Uterus (tissue), 3 donors: ENCODE data around the gene RMP24.

Source experiments
- DNase-seq, 2 donors: peaks; one replicate each; pipeline ENCODE4 v3.0.0-alpha.2; 2019 to 2020
- H3K27ac ChIP-seq, 2 donors: fragments of 200-600 bp; sonication (generic); 1 replicate in 1 of 2; 2 replicates in 1 of 2; pipeline ENCODE4 v1.5.1; 2016 to 2018
- H3K27me3 ChIP-seq, 2 donors: fragments of 200-600 bp; sonication (generic); one replicate each; pipeline ENCODE4 v1.5.1; 2018 to 2019; ENCODE audit warnings: control low read depth in 1 of 2
- H3K36me3 ChIP-seq, 2 donors: fragments of 200-600 bp; sonication (generic); one replicate each; pipeline ENCODE4 v1.5.1; 2019; ENCODE audit warnings: control low read depth in 1 of 2
- H3K4me1 ChIP-seq, 2 donors: fragments of 200-600 bp; sonication (generic); one replicate each; pipeline ENCODE4 v1.5.1; 2018 to 2019; ENCODE audit warnings: control low read depth in 1 of 2
- H3K4me3 ChIP-seq, 2 donors: fragments of 200-600 bp; sonication (generic); 1 replicate in 1 of 2; 2 replicates in 1 of 2; pipeline ENCODE4 v1.5.1; 2018 to 2019; ENCODE audit warnings: mild to moderate bottlenecking in 1 of 2
- H3K9me3 ChIP-seq, 2 donors: fragments of 200-600 bp; sonication (generic); one replicate each; pipeline ENCODE4 v1.5.1; 2019; ENCODE audit warnings: control low read depth in 1 of 2
- CTCF ChIP-seq, 4 experiments: fragments of 200-600 bp in 2 of 4; fragments of 450-650 bp in 2 of 4; sonication (generic) in 2 of 4; IDR thresholded peaks; one replicate each; pipeline ENCODE4 v1.5.1; 2016 to 2019; ENCODE audit warnings: antibody characterized with exemption in 4 of 4, mild to moderate bottlenecking in 2 of 4, moderate library complexity in 1 of 4
- POLR2A ChIP-seq, 2 donors: fragments of 450-650 bp; IDR thresholded peaks; one replicate each; pipeline ENCODE4 v1.6.1; 2016; ENCODE audit warnings: antibody characterized with exemption in 2 of 2, mild to moderate bottlenecking in 1 of 2, moderate library complexity in 1 of 2
- intact Hi-C: fragments of 100-400 bp; cut with DNase I; formaldehyde crosslinking; loops from one replicate; pipeline ENCODE4 v1.15.1; 2023; ENCODE audit warnings: low total_unique reads
- donor health status: DM: yes; HTN: yes; CAD: no.

RMP24 gene

DNA sequence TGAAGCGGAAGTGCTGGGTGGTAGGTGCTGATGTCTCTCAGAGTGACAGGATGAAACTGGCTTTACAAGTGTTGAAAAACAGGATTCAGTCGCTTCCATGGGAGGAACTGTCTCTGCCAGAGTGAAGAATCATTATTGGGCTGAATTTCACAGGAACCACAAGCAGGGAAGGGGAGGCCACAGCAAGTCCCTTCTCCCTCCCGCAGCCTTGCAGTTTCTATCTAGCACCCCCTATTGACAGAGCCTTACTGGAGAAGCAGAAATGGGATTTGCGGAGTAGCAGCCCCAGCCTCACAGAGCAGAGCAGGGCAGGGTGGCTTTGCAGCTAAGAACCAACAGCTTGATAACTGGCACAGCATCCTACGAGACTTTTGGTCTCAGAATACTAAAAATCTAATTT lies 33.3 kb upstream of the RMP24 start:
- DNase-seq, result no peak
- Histone ChIP-seq H3K27ac (no peak overlapping the region), H3K36me3 (no peaks in the 10 kb centered on the region), H3K27me3 (no peaks in the 10 kb centered on the region), H3K4me3 (no peak overlapping the region), H3K9me3 (no peaks in the 10 kb centered on the region), H3K4me1 (no peaks in the 10 kb centered on the region)
- intact Hi-C loops, result no loop called here
- TF ChIP-seq POLR2A (IDR thresholded peaks at IDR 0.05) (no peak), CTCF (IDR thresholded peaks at IDR 0.05) (no peak)

DNA sequence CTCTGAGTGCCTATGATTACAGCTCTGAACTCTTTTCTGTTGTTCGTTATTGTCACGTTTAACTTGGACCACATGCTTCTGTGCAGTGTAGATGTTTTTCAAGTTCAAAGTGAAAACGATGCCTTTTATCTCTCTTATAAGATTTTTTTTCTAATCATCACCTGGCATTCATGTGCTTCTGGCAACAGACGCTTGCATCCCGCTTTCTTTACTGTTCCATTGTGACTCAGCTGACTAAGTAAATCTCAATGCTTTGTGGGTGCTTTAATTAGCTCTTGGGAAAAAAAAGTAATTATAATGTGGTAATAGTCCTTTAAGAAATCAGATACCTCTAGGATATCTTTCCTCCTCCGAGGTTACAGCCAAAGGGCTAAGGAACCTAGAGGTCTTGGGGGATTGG lies 31.2 kb upstream of the RMP24 start:
- TF ChIP-seq CTCF (IDR thresholded peaks at IDR 0.05) (no peak), POLR2A (IDR thresholded peaks at IDR 0.05) (no peak)
- intact Hi-C loops, result no loop called here
- Histone ChIP-seq H3K4me3 (no peak overlapping the region), H3K27me3 (no peaks in the 10 kb centered on the region), H3K4me1 (no peaks in the 10 kb centered on the region), H3K36me3 (no peaks in the 10 kb centered on the region), H3K27ac (no peak overlapping the region), H3K9me3 (no peaks in the 10 kb centered on the region)
- DNase-seq, result no peak

- no peak for DNase-seq
- no peaks in the 10 kb centered on the region for H3K27me3 ChIP-seq
- intact Hi-C loops, result no loop called here
These were observed 30.3 kb upstream of the RMP24 start for GRCh38 chr18:35942133-35942532.

DNA sequence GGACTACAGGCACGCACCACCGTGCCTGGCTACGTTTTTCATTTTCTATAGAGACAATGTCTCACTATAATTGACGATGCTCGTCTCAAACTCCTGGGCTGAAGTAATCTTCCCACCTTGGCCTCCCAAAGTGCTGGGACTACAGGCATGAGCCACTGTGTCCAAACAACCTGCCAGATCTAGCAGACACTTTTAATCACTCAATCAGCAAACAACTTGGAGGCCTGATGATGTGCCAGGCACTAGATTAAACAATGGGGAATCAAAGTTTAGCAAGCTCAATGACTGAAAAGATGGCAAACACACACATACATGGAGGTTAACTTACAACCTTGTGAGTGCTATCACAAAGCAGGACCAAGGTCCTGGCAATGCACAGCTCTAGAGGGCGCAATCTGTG lies 29.8 kb upstream of the RMP24 start:
- DNase-seq, result no peak
- no peaks in the 10 kb centered on the region for H3K27me3 ChIP-seq
- H3K4me1 ChIP-seq, result no peaks in the 10 kb centered on the region
- no peaks in the 10 kb centered on the region for H3K36me3 ChIP-seq
- H3K27ac ChIP-seq, result no peak overlapping the region
- no peak overlapping the region for H3K4me3 ChIP-seq
- intact Hi-C loops, result no loop called here
- TF ChIP-seq CTCF (IDR thresholded peaks at IDR 0.05) (no peak), POLR2A (IDR thresholded peaks at IDR 0.05) (no peak)
- no peaks in the 10 kb centered on the region for H3K9me3 ChIP-seq

More at GRCh38 chr18:35942133-35942532, 30.3 kb upstream of the RMP24 start:
- H3K36me3 ChIP-seq, result no peaks in the 10 kb centered on the region
- H3K9me3 ChIP-seq, result no peaks in the 10 kb centered on the region
- TF ChIP-seq CTCF (IDR thresholded peaks at IDR 0.05) (no peak), POLR2A (IDR thresholded peaks at IDR 0.05) (no peak)
- H3K4me1 ChIP-seq, result no peaks in the 10 kb centered on the region
- no peak overlapping the region for H3K4me3 ChIP-seq
- H3K27ac ChIP-seq, result no peak overlapping the region

DNA sequence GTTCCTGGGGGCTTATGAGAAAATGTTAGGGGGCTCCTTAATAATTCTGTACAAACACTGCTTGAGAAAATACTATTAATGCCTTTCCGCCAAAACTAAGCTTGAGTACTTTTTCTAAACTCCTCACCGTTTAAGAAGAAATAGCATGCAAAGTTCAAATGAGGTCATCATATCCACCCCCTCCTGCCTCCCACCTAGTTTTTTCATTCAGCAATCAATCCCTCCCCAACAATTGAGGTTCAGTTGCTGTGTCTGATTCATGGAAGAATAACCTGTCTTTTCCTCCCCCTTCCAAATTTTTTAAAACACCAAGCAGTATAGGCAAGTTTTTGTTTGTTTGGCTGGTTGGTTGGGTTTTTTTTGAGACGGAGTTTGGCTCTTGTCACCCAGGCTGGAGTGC lies 24.4 kb upstream of the RMP24 start:
- intact Hi-C loops, result no loop called here
- no peak for DNase-seq
- Histone ChIP-seq H3K4me3 (no peak overlapping the region), H3K27ac (no peak overlapping the region), H3K9me3 (no peaks in the 10 kb centered on the region), H3K36me3 (no peaks in the 10 kb centered on the region), H3K4me1 (peaks cover 0 to 6% of the 10 kb centered on the region in 2 donors), H3K27me3 (no peaks in the 10 kb centered on the region)
- TF ChIP-seq CTCF (IDR thresholded peaks at IDR 0.05), result no peak
- no peak for TF ChIP-seq POLR2A (IDR thresholded peaks at IDR 0.05)
